HuH-7.5 (cell line): ENCODE results near the gene STAG3.
A peak's percentile ranks its signal among the peaks of the same experiment; 100 is the strongest.
"Not testable (repeated sequence)": the region's sequence is repeated elsewhere in the genome, so short reads cannot be mapped to it uniquely, and the experiment has no call there.

Source experiments
- DNase-seq: peaks from one replicate; pipeline ENCODE4 v3.0.0; 2011; ENCODE audit warnings: low spot score

The STAG3 gene

GRCh38 chr7:100247152-100247757 lies 69.5 kb downstream of the STAG3 start:
- DNase-seq = peak; percentile 90

DNA sequence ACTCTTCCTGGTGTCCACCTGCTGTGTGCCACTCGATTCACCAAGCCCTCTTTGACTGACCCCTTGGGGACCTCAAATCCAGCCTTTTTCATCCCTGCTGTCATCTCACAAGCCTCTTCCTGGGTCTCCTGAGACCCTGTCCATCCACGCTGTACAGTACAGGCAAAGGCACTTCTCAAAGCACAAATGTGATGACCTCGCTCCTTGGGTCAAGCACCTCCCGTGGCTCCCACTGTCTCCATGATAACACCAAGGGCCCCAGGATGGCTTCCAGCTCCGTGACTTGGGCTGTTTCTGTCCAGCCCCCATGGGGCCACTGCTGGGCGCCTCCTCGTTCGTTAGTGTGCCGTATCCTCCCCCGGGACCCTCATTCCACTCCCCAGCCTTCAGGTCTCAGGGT lies 70.8 kb downstream of the STAG3 start:
- no peak for DNase-seq

GRCh38 chr7:100257017-100257416 lies 79.3 kb downstream of the STAG3 start:
- DNase-seq = no peak

- not testable (repeated sequence) for DNase-seq
Measured at GRCh38 chr7:100259984-100260383, 82.3 kb downstream of the STAG3 start.

DNA sequence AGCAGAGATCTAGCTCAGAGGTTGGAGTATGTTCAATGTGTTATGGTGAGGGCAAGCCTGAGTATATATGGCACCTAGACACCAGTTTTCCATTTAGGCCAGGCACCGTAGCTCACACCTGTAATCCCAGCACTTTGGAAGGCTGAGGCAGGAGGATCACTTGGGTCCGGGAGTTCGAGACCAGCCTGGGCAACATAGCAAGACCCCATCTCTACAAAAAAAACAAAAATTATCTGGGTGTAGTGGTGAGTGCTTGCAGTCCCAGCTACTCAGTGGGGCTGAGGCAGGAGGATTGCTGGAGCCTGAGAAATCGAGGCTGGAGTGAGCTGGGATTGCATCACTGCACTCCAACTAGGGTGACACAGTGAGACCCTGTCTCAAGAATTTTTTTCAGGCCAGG lies 85.2 kb downstream of the STAG3 start:
- DNase-seq = not testable (repeated sequence)
